Measurements from ENCODE around the gene RHOD.

RHOD gene

DNA sequence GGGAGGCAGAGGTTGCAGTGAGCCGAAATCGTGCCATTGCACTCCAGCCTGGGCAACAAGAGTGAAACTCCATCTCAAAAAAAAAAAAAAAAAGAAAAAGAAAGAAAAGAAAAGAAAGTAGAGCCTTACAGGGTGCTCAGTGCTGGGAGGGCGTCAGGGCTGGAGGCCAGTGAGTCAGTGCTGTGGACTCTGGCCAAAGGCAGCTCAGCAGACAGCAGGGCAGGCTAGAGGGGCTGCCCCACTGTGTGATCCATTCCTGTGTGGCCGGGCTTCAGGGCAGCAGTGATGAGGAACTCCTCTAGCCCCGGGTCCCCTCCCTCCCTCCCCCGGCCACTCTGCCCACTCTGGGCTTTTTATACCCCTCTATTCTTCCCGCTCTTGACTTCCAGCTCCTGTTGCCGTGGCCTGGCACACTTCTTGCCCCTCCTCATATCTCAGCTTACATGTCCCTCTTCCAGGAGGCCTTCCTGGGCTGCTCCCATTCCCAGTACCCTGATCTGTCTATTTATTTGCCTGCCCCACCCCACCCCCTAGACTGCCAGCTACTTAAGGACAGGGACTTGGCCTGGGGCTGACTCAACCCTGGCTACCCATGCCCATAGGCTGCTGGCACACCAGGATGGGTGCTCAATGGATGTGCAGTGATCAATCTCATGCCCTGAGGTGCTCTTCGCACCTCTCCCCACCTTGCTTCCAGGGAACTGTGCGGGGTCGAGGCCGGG, 23.7 kb upstream of the RHOD start:
- no peak for DNase-seq (ENCODE audit: low read depth in 2 of 2)

- no peak for DNase-seq (ENCODE audit: low read depth in 2 of 2)
Observed at GRCh38 chr11:67033661-67034166, 22.9 kb upstream of the RHOD start.

- no peak for DNase-seq (ENCODE audit: low read depth in 2 of 2)
Observed at GRCh38 chr11:67034350-67034749, 22.3 kb upstream of the RHOD start.

DNA sequence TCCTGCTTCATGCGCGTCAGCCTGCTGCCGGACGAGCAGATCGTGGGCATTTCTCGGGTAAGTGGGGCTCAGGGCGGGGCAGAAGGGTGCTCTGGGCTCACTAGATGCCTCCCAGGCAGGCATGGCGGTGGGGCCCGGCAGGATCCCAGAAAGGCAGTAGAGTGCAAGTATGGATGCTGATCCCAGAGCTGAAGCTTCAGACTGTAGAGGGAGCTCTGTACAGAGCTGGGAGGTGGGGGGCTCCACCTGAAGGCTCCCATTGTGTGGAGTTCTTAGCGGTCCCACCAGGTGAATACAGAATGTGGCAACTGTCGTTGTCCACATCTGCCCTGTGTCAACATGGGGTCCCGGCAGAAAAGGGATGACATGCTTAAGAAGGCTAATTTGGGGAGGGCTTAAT, 16.5 kb upstream of the RHOD start:
- no peak for DNase-seq (ENCODE audit: low read depth in 2 of 2)

DNA sequence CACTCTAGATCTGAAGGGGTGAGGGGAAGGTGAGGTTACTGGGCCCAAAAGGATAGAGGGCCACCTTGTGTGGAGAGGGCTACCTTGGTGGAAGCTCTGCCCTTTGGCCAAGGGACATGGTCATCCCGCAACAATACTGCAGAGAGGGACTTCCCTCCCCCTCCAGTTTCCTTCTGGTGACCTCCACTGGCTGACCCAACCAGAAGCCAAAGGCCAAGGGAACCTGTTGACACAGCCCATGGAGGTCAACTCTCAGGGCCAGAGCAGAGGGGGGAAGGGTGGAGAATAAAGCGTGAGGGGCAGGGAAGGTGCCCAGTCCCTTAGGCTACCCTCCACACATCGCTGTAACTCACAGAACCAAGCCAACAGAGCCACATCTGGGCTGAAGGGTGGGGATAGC, 15.0 kb upstream of the RHOD start:
- DNase-seq (ENCODE audit: low read depth in 2 of 2): no peak

- no peak for DNase-seq (ENCODE audit: low read depth in 2 of 2)
Observed at GRCh38 chr11:67043572-67044349, 12.9 kb upstream of the RHOD start.

- DNase-seq (ENCODE audit: low read depth in 2 of 2): no peak
Observed at GRCh38 chr11:67044496-67044895, 12.2 kb upstream of the RHOD start.

DNA sequence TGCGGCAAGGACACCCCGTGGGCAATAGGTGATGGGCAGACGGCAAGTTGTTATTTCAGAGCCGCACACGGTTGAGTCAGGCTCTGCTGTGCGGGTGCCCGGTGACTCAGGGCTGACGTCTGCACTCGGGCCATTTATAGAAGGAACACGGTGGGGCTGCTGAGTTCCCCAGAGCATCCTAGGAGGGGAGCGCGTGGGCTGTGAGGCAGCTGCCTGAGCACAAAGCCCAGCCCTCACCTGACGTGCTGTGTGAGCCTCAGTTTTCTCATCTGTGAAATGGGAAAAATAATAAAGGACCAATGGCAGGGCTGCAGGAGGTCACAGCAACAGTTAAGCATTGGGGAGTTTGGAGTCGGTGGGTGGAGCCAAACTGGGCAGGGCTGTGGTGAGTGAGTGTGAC, 11.3 kb upstream of the RHOD start:
- DNase-seq (ENCODE audit: low read depth in 2 of 2): no peak

- DNase-seq (ENCODE audit: low read depth in 2 of 2): no peak
Observed at GRCh38 chr11:67048515-67049130, 8.0 kb upstream of the RHOD start.

- DNase-seq (ENCODE audit: low read depth in 2 of 2): no peak
Observed at GRCh38 chr11:67050139-67050538, 6.5 kb upstream of the RHOD start.

DNA sequence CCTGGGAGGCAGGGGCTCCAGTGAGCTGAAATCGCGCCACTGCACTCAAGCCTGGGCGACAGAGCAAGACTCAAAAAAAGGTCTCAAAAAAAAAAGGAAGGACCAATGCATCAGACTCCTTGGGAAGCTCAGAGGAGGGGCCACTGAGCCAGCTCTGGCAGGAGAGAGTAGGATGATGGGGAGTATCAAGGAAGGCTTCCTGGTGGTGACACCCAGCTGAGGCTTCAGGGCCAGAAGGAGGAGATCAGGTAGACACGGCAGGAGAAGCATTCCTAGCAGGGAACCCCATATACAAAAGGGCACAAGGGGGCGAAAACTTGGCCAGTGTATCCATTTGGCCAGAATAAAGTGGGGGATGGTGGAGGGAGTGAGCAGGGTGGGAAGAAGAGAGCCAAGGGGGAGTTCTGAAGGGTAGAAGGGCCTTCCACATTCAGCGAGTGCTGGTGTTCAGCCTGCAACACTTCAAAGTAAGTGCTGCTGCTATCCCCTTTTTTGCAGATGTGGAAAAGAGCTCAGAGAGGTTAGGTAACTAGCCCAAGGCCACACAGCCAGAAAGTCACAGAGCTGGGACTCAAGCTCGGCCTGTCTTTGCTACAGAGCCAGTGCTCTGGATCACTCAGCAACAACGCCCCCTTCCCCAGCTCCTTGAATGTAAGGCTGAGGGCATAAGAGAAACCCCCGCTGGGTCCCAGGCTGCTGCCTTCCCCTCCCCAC, 5.3 kb upstream of the RHOD start:
- no peak for DNase-seq (ENCODE audit: low read depth in 2 of 2)

DNA sequence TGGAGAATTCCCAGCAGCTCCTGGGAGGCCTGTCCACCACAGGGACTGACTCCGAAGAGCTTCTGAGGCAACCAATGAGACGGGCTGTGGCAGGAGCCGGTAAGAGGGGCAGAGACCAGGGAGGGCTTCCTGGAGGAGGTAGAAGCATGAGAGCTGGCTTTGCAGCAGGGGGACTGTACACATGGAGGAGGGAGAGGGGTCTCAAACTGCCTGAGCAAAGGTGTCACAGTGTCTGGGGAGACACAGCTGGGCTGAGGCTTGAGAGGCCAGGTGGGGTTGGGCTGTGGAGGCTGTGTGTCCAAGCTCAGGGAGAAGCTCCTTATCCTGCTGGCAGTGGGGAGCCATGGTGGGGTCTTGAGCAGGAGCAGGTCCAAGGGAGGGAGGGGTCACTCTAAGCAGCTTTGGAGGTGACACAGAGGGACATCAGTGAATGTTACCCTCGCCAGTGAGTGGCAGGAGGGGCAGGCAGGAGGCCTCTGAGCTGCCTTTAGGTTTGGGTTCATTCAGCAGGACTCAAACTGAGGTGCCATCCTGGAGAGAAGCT, 4.6 kb upstream of the RHOD start:
- DNase-seq (ENCODE audit: low read depth in 2 of 2): no peak

DNA sequence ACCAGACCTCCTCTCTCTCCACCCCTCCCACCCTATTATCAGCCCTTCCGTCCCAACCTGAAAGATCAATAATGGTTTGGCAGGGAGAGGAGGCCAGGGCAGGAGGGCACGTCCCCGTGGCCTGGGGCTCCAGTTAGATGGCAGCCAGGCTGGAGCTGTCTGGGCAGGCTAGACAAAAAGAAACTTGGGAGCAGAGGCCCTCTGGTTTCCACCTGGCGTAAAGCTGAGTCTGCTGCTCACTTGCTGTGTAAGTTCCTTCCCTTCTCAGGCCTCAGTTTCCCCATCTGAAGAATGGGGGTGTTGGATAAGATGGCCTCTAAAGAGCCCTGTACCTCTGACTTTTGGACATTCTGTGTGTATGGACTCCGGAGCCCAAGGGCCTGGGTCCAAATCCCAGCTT, 3.8 kb upstream of the RHOD start:
- no peak for DNase-seq (ENCODE audit: low read depth in 2 of 2)

- DNase-seq (ENCODE audit: low read depth in 2 of 2): no peak
Observed at GRCh38 chr11:67053896-67054329, 2.7 kb upstream of the RHOD start.

DNA sequence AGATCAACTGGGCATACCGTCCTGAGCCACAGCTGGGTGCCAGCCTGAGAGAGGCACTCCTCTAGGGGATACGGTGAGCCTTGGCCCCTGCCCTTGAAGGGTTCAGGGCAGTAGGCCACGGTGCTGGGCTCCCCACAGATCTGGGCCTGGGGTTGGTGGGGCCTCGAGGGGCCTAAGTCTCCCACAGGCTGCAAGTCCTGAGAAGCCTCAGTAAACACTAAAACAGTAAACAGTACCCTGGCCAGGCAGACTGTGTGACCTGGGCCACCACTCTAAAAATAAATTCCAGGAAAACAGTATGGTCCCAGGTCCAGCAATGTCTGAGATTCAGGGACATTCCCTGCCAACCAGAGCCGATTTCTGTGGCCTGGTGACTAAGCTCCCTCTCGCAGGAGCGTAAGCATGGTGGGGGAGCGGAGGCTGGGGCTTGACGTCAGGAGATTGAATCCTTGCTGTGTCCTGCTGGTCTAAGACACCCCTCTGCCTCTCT, 2.3 kb upstream of the RHOD start:
- DNase-seq (ENCODE audit: low read depth in 2 of 2): no peak

DNA sequence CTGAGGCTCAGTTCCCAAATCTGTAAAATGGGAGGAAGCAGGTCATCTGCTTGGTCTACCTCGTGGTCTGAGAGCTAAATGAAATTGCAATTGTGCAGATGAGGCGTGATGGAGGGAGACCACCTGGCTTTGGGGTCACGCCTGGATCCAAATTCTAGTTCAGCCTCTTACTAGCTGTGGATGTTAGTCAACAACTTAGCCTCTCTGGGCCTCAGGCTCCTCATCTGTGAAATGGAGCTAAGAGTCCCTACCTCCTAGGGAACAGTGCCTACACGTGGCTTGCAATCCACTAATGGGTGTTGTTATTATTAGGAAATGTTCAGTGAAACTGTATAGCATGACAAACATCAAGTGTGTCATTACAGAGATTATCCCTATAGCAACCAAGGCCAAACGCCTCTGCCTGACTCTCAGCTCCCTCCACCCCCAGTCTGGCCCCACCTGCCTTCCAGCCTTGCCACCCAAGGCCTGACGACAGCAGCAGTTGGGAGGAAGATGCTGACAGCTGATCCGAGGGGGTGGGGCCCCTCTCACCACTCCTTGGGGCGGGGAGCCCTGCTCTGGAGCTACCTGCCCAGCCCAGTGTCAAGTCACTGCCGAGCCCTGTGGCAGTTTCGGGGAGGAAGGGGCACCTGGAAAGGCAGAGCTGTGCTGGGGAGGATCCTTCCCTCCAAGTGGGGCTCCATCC, 1.7 kb upstream of the RHOD start:
- DNase-seq (ENCODE audit: low read depth in 2 of 2): no peak

DNA sequence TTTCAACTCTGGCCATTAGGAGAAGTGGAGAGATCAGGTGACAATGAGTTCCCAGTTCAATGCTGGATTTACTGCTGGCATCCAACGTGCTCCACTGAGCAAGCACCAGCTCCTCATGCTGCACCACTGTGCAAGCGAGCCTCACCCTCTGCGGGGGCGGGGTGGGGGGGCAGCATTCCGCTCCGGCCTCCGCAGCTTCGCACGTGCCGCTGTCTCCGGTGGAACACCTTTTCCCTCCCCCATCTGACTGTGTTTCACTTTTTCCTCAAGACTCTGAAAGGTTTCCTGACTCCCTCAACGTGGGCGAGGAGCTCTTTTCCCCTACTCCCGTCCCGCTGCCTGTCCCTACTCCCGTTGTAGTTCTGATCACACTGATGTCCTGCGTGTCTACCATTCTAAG, 835 bp upstream of the RHOD start:
- DNase-seq (ENCODE audit: low read depth in 2 of 2): no peak

- no peak for DNase-seq (ENCODE audit: low read depth in 2 of 2)
Observed at GRCh38 chr11:67057205-67057672, 592 bp downstream of the RHOD start.

DNA sequence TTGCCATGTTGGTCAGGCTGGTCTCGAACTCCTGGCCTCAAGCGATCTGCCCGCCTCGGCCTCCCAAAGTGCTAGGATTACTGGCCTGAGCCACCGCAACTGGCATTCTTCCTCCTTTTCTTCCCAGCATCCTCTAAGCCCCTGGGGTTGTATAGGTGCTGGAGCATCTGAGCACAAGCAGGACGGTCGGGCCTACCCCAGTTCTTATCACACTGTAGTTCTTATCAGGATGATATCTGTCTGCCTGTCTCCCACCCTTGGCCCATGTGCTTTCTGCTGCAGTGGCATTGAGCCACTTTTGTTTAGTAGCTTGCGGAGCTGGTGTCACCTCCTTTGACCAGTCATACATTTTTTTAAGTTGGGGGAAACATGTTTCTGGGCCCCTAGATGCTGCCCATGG, 1.9 kb downstream of the RHOD start:
- no peak for DNase-seq (ENCODE audit: low read depth in 2 of 2)

- DNase-seq (ENCODE audit: low read depth in 2 of 2): no peak
Observed at GRCh38 chr11:67059671-67060070, 3.0 kb downstream of the RHOD start.

- DNase-seq (ENCODE audit: low read depth in 2 of 2): no peak
Observed at GRCh38 chr11:67060111-67060522, 3.5 kb downstream of the RHOD start.

Data from stimulated activated CD8-positive, alpha-beta memory T cell treated with anti-CD3 and anti-CD28 coated beads, Interleukin-7, amount 100 ng/mL, for 4 hours (primary cell).